T-cell (primary cell): ENCODE measurements around the gene GNB3. TPM values are rescaled to one million over a fixed set of nuclear protein-coding genes. Genes with fewer than 3 reads are reported as not detected.
"Not testable (repeated sequence)": the region's sequence is repeated elsewhere in the genome, so short reads cannot be mapped to it uniquely, and the experiment has no call there.

Source experiments
- ATAC-seq, 4 experiments: fragments of 200-7000 bp in 3 of 4; fragments of 150-1000 bp in 1 of 4; cut with Tn5 transposase; replicated peaks in 1 of 4; 1 replicate in 3 of 4; 2 replicates in 1 of 4; pipeline ENCODE4 v1.10.0; 2021; ENCODE audit warnings: moderate library complexity in 3 of 4, mild to moderate bottlenecking in 2 of 4, moderate number of reproducible peaks in 1 of 4
- CTCF ChIA-PET, 2 donors: fragments of 300-600 bp; sonication (Branson Sonifier 250); formaldehyde crosslinking; loops; one replicate each; lab custom pipeline; 2022; ENCODE audit warnings: antibody characterized with exemption in 2 of 2; lab: Charles Lee
- POLR2A ChIA-PET, 2 donors: fragments of 300-600 bp; sonication (Branson Sonifier 250); formaldehyde crosslinking; loops; one replicate each; lab custom pipeline; 2022; ENCODE audit warnings: antibody characterized with exemption in 2 of 2; lab: Charles Lee
- DNase-seq, 35 experiments: peaks; one replicate each; pipeline versions ENCODE4 v3.0.0 to v3.0.0-alpha.2; 2013 to 2023
- H3K27ac ChIP-seq: one replicate; pipeline ENCODE4 v1.5.1; 2013; ENCODE audit warnings: low read length
- H3K27me3 ChIP-seq, 2 experiments: replicated peaks in 1 of 2; 1 replicate in 1 of 2; 2 replicates in 1 of 2; pipeline versions ENCODE4 v1.6.1 to v1.7.0; 2013; ENCODE audit warnings: low read length in 1 of 2, mixed read lengths in 1 of 2; ENCODE audit not compliant: control insufficient read depth in 2 of 2, insufficient read depth in 2 of 2; ENCODE audit errors: extremely low read depth in 1 of 2
- H3K36me3 ChIP-seq, 2 donors: 1 replicate in 1 of 2; 2 replicates in 1 of 2; pipeline versions ENCODE4 v1.6.1 to v1.7.0; 2013; ENCODE audit warnings: low read length in 1 of 2; ENCODE audit not compliant: control insufficient read depth in 2 of 2, insufficient read depth in 1 of 2; ENCODE audit errors: extremely low read depth in 1 of 2
- H3K4me1 ChIP-seq, 2 experiments: 1 replicate in 1 of 2; 2 replicates in 1 of 2; pipeline versions ENCODE4 v1.6.1 to v1.7.0; 2013; ENCODE audit warnings: low read length in 2 of 2, mixed read lengths in 1 of 2; ENCODE audit not compliant: insufficient read depth in 2 of 2, control insufficient read depth in 1 of 2; ENCODE audit errors: extremely low read depth in 1 of 2
- H3K4me3 ChIP-seq, 2 donors: 1 replicate in 1 of 2; 2 replicates in 1 of 2; pipeline versions ENCODE4 v1.5.1 to v1.7.0; 2013; ENCODE audit warnings: mild to moderate bottlenecking in 2 of 2, low read length in 1 of 2, moderate library complexity in 1 of 2; ENCODE audit not compliant: control insufficient read depth in 1 of 2; ENCODE audit errors: extremely low read depth in 1 of 2
- H3K9me3 ChIP-seq: 2 replicates; pipeline ENCODE4 v1.7.0; 2013
- H3K27ac Mint-ChIP-seq, 2 donors: one replicate each; pipeline ENCODE4 v1.8.0; 2020 to 2021; ENCODE audit warnings: mild to moderate bottlenecking in 2 of 2, mixed read lengths in 2 of 2
- H3K27me3 Mint-ChIP-seq, 2 donors: one replicate each; pipeline ENCODE4 v1.8.0; 2021 to 2022; ENCODE audit warnings: mixed read lengths in 2 of 2
- H3K36me3 Mint-ChIP-seq: one replicate; pipeline ENCODE4 v1.8.0; 2021; ENCODE audit warnings: mixed read lengths
- H3K4me1 Mint-ChIP-seq, 3 donors: one replicate each; pipeline ENCODE4 v1.8.0; 2020 to 2022; ENCODE audit warnings: mixed read lengths in 3 of 3, mild to moderate bottlenecking in 1 of 3
- H3K4me3 Mint-ChIP-seq, 3 donors: one replicate each; pipeline ENCODE4 v1.8.0; 2020 to 2022; ENCODE audit warnings: mild to moderate bottlenecking in 3 of 3, mixed read lengths in 3 of 3, moderate library complexity in 3 of 3
- H3K9me3 Mint-ChIP-seq, 3 donors: one replicate each; pipeline ENCODE4 v1.8.0; 2020 to 2022; ENCODE audit warnings: mixed read lengths in 3 of 3
- WGBS: methylation state at CpG from one replicate; pipeline ENCODE4 v1.1.5; 2013; ENCODE audit warnings: missing lambda C conversion rate; ENCODE audit not compliant: insufficient coverage; 5-methylcytosine and 5-hydroxymethylcytosine counted together
- total RNA-seq, 35 experiments: library from RNA in 6 of 35; stranded (reverse) in 6 of 35; fragments of 120-200 nt in 1 of 35; gene quantifications; one replicate each; pipeline versions ENCODE4 v1.2.1 to v1.2.4 and lab custom pipeline; 2013 to 2026

Gene GNB3
- total RNA-seq, 5 donors from 2014 or later (not counting 1 experiment from before 2014, with no cell fraction given) = 0.85 to 4.3 (median 3.4) TPM

DNA sequence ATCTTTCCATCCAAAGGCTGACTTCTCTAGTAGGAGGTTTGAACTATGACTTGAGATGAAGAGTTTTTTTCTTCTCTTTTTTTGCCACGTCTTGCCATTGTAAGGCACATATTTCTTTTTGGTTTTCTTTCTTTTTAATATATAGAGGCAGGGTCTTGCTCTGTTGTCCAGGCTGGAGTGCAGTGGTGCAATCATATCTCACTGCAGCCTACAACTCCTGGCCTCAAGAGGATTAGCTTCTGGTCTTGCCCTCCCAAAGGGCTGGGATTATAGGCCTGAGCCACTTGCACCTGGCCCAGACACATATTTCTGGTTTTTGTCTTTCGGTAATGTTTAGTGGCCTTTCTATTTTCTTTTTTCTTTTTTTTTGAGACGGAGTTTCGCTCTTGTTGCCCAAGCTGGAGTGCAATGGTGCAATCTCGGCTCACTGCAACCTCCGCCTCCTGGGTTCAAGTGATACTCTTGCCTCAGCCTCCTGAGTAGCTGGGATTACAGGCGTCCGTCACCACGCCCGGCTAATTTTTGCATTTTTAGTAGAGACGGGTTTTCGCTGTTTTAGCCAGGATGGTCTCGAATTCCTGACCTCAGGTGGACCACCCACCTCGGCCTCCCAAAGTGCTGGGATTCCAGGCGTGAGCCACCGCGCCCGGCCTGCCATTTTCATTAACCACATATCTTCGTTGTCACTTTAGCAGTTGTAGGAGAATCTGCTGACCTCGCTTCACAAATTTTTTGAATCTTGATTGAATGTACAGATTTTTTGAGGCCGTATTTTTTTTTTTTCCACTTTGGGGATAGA lies 49.2 kb downstream of the GNB3 start:
- H3K27me3 ChIP-seq, H3K27me3 Mint-ChIP-seq, H3K9me3 ChIP-seq, H3K9me3 Mint-ChIP-seq, ATAC-seq, H3K36me3 Mint-ChIP-seq, H3K4me3 ChIP-seq, CTCF ChIA-PET, H3K36me3 ChIP-seq, DNase-seq: not testable (repeated sequence)
- Histone ChIP-seq H3K4me1 (peaks cover 3 to 16% of the 10 kb centered on the region in 2 experiments), H3K27ac (peak overlapping the region; percentile 78)
- POLR2A ChIA-PET = interaction anchor here in 1 of 2 donors (0.6 kb wide), 2 partner anchors 262 to 1046 kb away, joined by 6 to 7 read pairs; no protein-coding TSS in a partner anchor
- Mint-ChIP-seq H3K4me1 (peaks cover 13 to 15% (median 13%) of the 10 kb centered on the region in 3 donors), H3K27ac (peak overlapping the region; percentile 89 to 90), H3K4me3 (peak overlapping the region; percentile 77 to 80 (median 80))
- 95% methylated on average over 14 of the region's 21 CpGs for WGBS

DNA sequence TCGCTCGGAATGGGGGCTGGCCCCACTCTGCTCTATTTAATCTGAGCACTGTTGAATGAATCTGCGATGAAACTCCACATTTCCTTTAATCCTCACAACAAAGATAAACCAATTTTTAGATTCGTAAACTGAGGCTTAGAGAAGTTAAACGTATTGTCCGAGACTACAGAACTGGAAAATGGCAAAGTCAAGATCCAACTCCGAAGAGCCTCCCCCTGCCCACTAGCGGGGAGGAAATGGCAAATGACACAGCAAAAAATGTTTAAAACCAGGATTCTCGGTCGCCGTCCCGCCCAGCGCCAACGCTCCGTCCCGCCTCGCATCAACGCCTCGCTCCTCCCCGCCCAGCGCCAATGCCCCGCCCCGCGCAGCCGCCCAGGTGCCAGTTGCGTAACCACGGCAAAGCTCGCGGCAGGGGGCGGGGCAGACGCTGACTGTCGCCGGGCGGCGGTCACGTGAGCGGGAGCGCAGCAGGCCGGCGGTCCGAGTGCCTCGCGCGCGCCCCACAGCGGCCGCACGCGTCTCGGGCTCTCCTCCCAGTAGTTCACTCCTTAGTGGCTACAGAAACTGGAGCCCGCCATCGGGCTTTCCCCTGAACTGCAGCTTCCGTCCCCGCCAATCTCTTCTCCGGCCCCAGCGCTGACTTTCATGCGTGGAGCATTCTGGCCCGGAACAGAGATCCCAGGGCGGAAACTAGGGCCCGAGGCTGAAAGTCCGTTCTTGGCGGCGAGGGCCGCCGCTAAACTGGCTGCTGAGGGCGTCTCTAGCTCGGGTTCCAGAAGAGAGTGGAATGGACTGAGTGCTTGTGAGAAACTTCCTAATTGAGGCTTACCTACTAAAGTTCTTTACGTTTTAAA lies 50.3 kb downstream of the GNB3 start:
- ChIA-PET POLR2A (interaction anchor here (0.7 to 1.0 kb wide), 3 partner anchors 22 to 1045 kb away, joined by 3 to 6 read pairs (median 5); partner anchors contain the start of gene SLC2A3 (in 1 of the 2)), CTCF (interaction anchor here (0.5 to 1.7 kb wide), 13 partner anchors 9 to 757 kb away, joined by 3 to 43 read pairs (median 4); partner anchors contain the start of genes C12orf57 (in 1 of the 2), CDCA3 (in 1 of the 2), LRRC23 (in 1 of the 2) and RNU7-1 (in 1 of the 2))
- ATAC-seq (peak; percentile 93 to 98 (median 96)), DNase-seq (peak; percentile 94 to 100 (median 98))
- Histone ChIP-seq H3K4me1 (peaks cover 3 to 16% of the 10 kb centered on the region in 2 experiments), H3K4me3 (peak overlapping the region; percentile 56 to 71), H3K27ac (peak overlapping the region; percentile 90), H3K27me3 (no peaks in the 10 kb centered on the region), H3K36me3 (no peaks in the 10 kb centered on the region), H3K9me3 (no peaks in the 10 kb centered on the region)
- peaks cover 13 to 15% (median 13%) of the 10 kb centered on the region in 3 donors for H3K4me1 Mint-ChIP-seq
- no peaks in the 10 kb centered on the region for H3K9me3 Mint-ChIP-seq
- under 1% methylated on average over 56 of the region's 68 CpGs for WGBS
- H3K36me3 Mint-ChIP-seq = no peaks in the 10 kb centered on the region
- peak overlapping the region; percentile 89 to 90 for H3K27ac Mint-ChIP-seq
- peak overlapping the region; percentile 77 to 80 (median 80) for H3K4me3 Mint-ChIP-seq
- no peaks in the 10 kb centered on the region for H3K27me3 Mint-ChIP-seq

DNA sequence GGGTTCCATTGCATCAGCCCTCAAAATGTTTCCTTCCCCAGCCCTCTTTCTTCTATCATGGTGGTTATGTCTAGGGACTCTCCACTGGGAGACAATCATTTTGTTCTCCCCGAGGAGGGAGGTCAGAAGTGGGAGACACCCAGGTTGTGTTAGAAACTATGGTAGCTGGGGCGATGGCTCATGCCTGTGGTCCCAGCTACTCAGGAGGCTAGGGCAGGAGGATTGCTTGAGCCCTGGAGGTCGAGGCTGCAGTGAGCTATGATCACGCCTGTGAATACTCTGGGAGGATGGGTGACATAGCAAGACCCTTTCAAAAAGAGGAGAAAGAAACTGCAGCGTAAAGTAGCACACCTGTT lies 50.9 kb downstream of the GNB3 start:
- H3K27me3 ChIP-seq = no peaks in the 10 kb centered on the region
- no CpG with 5 or more reads among the region's 5 CpGs for WGBS

DNA sequence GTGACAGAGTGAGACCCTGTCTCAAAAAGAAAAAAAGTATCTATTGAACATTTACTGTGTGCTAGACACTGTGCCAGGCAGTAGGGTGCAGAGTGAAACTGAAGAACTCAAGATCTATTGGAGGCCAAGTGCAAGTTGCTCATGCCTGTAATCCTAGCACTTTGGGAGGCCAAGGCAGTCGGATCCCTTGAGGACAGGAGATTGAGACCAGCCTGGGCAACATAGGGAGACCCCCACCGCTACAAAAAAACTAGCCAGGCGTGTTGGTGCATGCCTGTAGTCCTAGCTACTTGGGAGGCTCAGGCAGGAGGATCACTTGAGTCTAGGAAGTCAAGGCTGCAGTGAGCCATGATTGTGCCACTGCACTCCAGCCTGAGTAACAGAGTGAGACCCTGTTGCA lies 52.0 kb downstream of the GNB3 start:
- H3K36me3 ChIP-seq, POLR2A ChIA-PET, H3K36me3 Mint-ChIP-seq, H3K4me3 ChIP-seq, H3K27ac ChIP-seq, H3K27me3 Mint-ChIP-seq, ATAC-seq, H3K9me3 Mint-ChIP-seq, DNase-seq, H3K9me3 ChIP-seq, H3K27me3 ChIP-seq: not testable (repeated sequence)
- H3K4me3 Mint-ChIP-seq = peak overlapping the region in 2 of 3 donors; percentile 0 to 80
- H3K4me1 ChIP-seq = peaks cover 3 to 16% of the 10 kb centered on the region in 2 experiments
- CTCF ChIA-PET = interaction anchor here in 1 of 2 donors (1.0 kb wide), 1 partner anchor 15 kb away, joined by 3 read pairs; no protein-coding TSS in a partner anchor
- WGBS = 100% methylated on average over 3 of the region's 3 CpGs
- H3K4me1 Mint-ChIP-seq = peaks cover 13 to 15% (median 13%) of the 10 kb centered on the region in 3 donors
- peak overlapping the region in 1 of 2 donors; percentile 39 for H3K27ac Mint-ChIP-seq

More for the DNA sequence above, 50.9 kb downstream of the GNB3 start:
- peak overlapping the region; percentile 89 for H3K27ac Mint-ChIP-seq
- H3K27me3 Mint-ChIP-seq = no peaks in the 10 kb centered on the region
- Histone ChIP-seq H3K4me1 (peaks cover 3 to 16% of the 10 kb centered on the region in 2 experiments), H3K9me3 (no peaks in the 10 kb centered on the region), H3K4me3 (peak overlapping the region; percentile 56 to 71), H3K36me3 (no peaks in the 10 kb centered on the region), H3K27ac (peak overlapping the region; percentile 90)
- H3K36me3 Mint-ChIP-seq = no peaks in the 10 kb centered on the region
- ATAC-seq (peak in 1 of 4 experiments; percentile 1), DNase-seq (no peak)
- peaks cover 13 to 15% (median 13%) of the 10 kb centered on the region in 3 donors for H3K4me1 Mint-ChIP-seq
- H3K9me3 Mint-ChIP-seq = no peaks in the 10 kb centered on the region
- H3K4me3 Mint-ChIP-seq = peak overlapping the region; percentile 77 to 80 (median 80)
- POLR2A ChIA-PET = interaction anchor here (0.6 to 1.0 kb wide), 3 partner anchors 22 to 1045 kb away, joined by 3 to 6 read pairs (median 5); partner anchors contain the start of gene SLC2A3 (in 1 of the 2)
- CTCF ChIA-PET = interaction anchor here (0.8 to 1.7 kb wide), 13 partner anchors 10 to 52 kb away, joined by 3 to 43 read pairs (median 4); partner anchors contain the start of genes C12orf57 (in 1 of the 2), CDCA3 (in 1 of the 2), LRRC23 (in 1 of the 2) and RNU7-1 (in 1 of the 2)

DNA sequence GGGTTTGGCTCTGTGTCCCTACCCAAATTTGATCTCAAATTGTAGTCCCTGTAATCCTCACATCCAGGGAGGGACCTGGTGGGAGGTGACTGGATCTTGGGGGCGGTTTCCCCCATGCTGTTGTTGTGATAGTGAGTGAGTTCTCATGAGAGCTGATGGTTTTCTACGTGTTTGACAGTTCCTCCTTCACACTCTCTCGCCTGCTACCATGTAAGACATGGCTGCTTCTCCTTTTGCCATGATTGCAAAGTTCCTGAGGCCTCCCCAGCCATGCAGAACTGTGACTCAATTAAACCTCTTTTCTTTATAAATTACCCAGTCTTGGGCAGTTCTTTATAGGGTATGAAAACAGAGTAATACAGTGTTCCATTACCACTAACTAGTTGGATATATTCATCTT lies 53.6 kb downstream of the GNB3 start:
- Mint-ChIP-seq H3K27ac (no peak overlapping the region), H3K4me1 (peaks cover 13 to 15% (median 14%) of the 10 kb centered on the region in 3 donors), H3K36me3 (no peaks in the 10 kb centered on the region), H3K9me3 (no peaks in the 10 kb centered on the region), H3K4me3 (no peak overlapping the region), H3K27me3 (no peaks in the 10 kb centered on the region)
- ChIA-PET CTCF (no interaction called here), POLR2A (no interaction called here)
- H3K27me3 ChIP-seq = no peaks in the 10 kb centered on the region
- no peak overlapping the region for H3K27ac ChIP-seq
- no CpG with 5 or more reads among the region's 3 CpGs for WGBS
- H3K4me3 ChIP-seq = no peak overlapping the region
- H3K9me3 ChIP-seq = no peaks in the 10 kb centered on the region
- H3K36me3 ChIP-seq = no peaks in the 10 kb centered on the region
- peaks cover 3 to 16% of the 10 kb centered on the region in 2 experiments for H3K4me1 ChIP-seq
- DNase-seq (no peak), ATAC-seq (no peak)
